Left lung (tissue), 10 donors: Measurements from ENCODE around the gene SH3GLB2. TPM values are rescaled to one million over a fixed set of nuclear protein-coding genes. Genes with fewer than 3 reads are reported as not detected.

Experiments
- ATAC-seq: fragments of 200-7000 bp; cut with Tn5 transposase; one replicate; pipeline ENCODE4 v1.9.1; 2020; ENCODE audit warnings: moderate library complexity
- DNase-seq, 4 donors: peaks; one replicate each; pipeline ENCODE4 v3.0.0-alpha.2; 2013 to 2020
- H3K27ac ChIP-seq, 2 donors: fragments of 200-600 bp; sonication (generic) in 1 of 2; one replicate each; pipeline versions ENCODE4 v1.5.0 to v1.8.0; 2020 to 2021
- H3K27me3 ChIP-seq, 2 donors: fragments of 200-600 bp; sonication (generic) in 1 of 2; one replicate each; pipeline versions ENCODE4 v1.5.0 to v1.8.0; 2020 to 2021
- H3K36me3 ChIP-seq, 2 donors: fragments of 200-600 bp; sonication (generic) in 1 of 2; one replicate each; pipeline versions ENCODE4 v1.5.0 to v1.8.0; 2020 to 2021
- H3K4me1 ChIP-seq, 2 donors: fragments of 200-600 bp; one replicate each; pipeline ENCODE4 v1.8.0; 2021
- H3K4me3 ChIP-seq, 2 donors: fragments of 200-600 bp; sonication (generic) in 1 of 2; one replicate each; pipeline versions ENCODE4 v1.5.0 to v1.8.0; 2020 to 2021; ENCODE audit warnings: mild to moderate bottlenecking in 1 of 2
- H3K9me3 ChIP-seq, 2 donors: fragments of 200-600 bp; sonication (generic) in 1 of 2; one replicate each; pipeline versions ENCODE4 v1.5.0 to v1.8.0; 2020 to 2021
- intact Hi-C, 2 donors: fragments of 100-400 bp; cut with DNase I; formaldehyde crosslinking; loops; one replicate each; pipeline versions ENCODE4 v1.11.2 to v1.14.2; 2022
- polyA plus RNA-seq, 6 donors: library from polyadenylated mRNA; unstranded; fragments of 120-200 nt; gene quantifications; one replicate each; pipeline ENCODE4 v1.2.1, GENCODE V29; 2013; ENCODE audit not compliant: insufficient read length in 6 of 6
- total RNA-seq, 2 donors: library from RNA; stranded (reverse); fragmentation: NEBNext Ultra II Directional; extraction: Animal tissue kit (Norgen Biotek cat#: 25700); gene quantifications; one replicate each; pipeline ENCODE4 v1.2.1, GENCODE V29; 2021
- TF ChIP-seq, protein P1 (sequence below), 2 donors: fragments of 200-600 bp; sonication (generic) in 1 of 2; IDR thresholded peaks; one replicate each; pipeline versions ENCODE4 v1.5.0 to v1.8.0; 2021; ENCODE audit warnings: antibody characterized with exemption in 2 of 2
- donor health status: DM: no; HTN: yes; CAD: no.
- donor health status: DM: no; HTN: no; CAD: no.

Gene SH3GLB2
- total and polyA plus RNA-seq, 8 donors = 58.9 to 79.0 (median 65.0) TPM

DNA sequence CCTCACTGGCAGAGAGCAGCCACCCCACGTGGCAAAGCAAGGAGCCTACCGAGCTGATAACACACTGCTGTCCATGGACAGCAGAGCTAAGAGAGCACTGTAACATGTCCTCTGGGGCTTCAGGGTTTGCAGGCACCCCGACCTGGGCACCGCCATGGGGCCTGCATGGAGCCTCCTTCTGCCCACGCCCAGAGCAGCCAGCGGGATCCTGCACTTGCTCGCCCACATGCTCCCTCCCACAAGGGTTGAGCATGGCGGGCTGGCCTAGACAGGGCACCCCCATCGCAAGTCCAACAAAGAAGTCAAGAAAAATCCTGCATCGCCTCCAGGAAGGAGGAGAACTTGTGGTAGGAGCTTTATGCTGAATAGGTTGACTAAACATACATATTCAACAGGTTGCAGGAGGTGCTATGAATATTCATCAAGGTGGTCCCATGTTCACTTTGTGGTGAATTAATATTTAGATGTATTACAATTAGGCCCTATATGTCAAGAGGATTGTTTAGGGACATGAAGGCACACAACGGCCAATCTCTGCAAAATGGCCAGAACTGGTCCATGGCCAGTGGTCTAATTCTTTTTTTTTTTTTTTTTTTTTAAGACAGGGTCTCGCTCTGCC, 4.5 kb upstream of the SH3GLB2 start:
- DNase-seq (no peak), ATAC-seq (no peak)
- intact Hi-C loops = no loop called here
- H3K9me3 ChIP-seq = no peaks in the 10 kb centered on the region
- no peaks in the 10 kb centered on the region for H3K27me3 ChIP-seq
- TF ChIP-seq, protein P1, sequence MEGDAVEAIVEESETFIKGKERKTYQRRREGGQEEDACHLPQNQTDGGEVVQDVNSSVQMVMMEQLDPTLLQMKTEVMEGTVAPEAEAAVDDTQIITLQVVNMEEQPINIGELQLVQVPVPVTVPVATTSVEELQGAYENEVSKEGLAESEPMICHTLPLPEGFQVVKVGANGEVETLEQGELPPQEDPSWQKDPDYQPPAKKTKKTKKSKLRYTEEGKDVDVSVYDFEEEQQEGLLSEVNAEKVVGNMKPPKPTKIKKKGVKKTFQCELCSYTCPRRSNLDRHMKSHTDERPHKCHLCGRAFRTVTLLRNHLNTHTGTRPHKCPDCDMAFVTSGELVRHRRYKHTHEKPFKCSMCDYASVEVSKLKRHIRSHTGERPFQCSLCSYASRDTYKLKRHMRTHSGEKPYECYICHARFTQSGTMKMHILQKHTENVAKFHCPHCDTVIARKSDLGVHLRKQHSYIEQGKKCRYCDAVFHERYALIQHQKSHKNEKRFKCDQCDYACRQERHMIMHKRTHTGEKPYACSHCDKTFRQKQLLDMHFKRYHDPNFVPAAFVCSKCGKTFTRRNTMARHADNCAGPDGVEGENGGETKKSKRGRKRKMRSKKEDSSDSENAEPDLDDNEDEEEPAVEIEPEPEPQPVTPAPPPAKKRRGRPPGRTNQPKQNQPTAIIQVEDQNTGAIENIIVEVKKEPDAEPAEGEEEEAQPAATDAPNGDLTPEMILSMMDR (IDR thresholded peaks at IDR 0.05) = no peak
- peaks cover 6 to 27% of the 10 kb centered on the region in 2 donors for H3K4me1 ChIP-seq
- no peak overlapping the region for H3K4me3 ChIP-seq
- H3K27ac ChIP-seq = no peak overlapping the region
- no peaks in the 10 kb centered on the region for H3K36me3 ChIP-seq

DNA sequence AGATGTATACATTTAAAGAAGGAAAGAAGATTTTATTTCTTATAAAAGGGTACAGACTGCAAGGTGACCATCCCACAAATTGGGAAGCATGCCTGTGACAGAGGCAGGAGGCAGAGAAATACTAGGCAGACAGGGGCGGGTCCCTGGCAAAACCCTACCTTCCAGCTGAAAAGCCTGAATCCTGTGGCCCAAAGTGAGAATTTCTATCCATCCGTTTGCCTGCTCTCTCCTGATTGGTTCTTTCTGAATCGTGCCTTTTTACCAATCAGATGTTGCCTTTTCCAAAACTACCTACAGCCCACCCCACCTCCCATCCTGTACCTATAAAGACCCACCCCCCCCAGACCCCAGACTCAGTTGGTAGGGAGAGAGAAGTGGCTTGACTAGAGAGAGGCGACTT, 3.4 kb upstream of the SH3GLB2 start:
- intact Hi-C loops = no loop called here
- Histone ChIP-seq H3K9me3 (no peaks in the 10 kb centered on the region), H3K27ac (no peak overlapping the region), H3K4me1 (peaks cover 10 to 31% of the 10 kb centered on the region in 2 donors), H3K27me3 (no peaks in the 10 kb centered on the region), H3K4me3 (no peak overlapping the region), H3K36me3 (no peaks in the 10 kb centered on the region)
- TF ChIP-seq, protein P1 (IDR thresholded peaks at IDR 0.05) = no peak
- DNase-seq = no peak
- ATAC-seq = no peak

DNA sequence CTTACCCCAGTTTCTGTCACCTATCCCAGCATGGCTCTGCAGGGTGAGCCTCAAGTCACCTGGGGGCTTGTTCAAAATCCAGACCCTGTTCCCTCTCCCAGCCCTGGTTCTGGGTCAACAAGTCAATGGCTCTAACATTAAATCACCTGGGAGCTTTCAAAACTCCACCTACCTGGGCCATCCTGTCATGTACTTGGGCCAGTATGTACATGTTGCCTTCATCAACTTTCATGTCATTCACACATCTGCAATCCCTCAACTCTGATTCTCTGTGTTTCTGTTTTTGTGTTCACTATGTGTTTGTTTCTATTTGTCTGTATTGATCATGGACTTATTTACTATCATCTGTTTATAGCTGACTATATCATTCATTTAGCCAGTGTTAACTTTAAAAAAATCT, 2.1 kb upstream of the SH3GLB2 start:
- Histone ChIP-seq H3K4me1 (peaks cover 14 to 34% of the 10 kb centered on the region in 2 donors), H3K36me3 (no peaks in the 10 kb centered on the region), H3K9me3 (no peaks in the 10 kb centered on the region), H3K27me3 (no peaks in the 10 kb centered on the region), H3K4me3 (no peak overlapping the region), H3K27ac (no peak overlapping the region)
- no peak for ATAC-seq
- TF ChIP-seq, protein P1 (IDR thresholded peaks at IDR 0.05) = no peak
- DNase-seq = no peak
- intact Hi-C loops = no loop called here

DNA sequence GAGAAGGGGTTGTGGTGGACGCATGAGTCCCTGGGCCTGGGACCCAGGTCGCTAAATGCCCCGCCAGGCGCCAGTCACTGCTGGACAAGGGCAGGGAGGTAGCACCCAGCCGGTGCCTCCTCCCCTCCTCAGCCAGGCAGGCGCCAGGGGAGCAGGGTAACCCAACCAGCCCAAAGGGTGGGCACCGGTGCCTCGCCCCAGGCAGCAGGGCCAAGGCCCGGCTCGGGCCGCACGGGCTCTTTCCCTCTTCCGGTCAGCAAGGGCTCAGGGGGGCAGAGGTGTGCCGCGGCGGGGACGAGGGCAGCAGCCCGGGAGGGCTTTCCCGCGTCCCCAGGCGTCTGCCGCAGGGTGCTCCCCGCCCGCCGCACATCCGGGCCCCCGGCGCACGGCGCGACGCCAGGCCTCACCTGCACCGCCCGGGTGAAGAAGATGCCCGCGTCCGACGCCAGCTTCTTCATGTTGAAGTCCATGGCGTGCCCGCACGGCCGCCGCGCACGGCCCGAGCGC, 393 bp downstream of the SH3GLB2 start:
- ATAC-seq (peak; percentile 15), DNase-seq (peak in 2 of 4 donors; percentile 49 to 53)
- H3K27me3 ChIP-seq = no peaks in the 10 kb centered on the region
- TF ChIP-seq, protein P1 (IDR thresholded peaks at IDR 0.05) = no peak
- intact Hi-C loops = no loop called here
- H3K27ac ChIP-seq = peak overlapping the region in 1 of 2 donors; percentile 63
- H3K9me3 ChIP-seq = no peaks in the 10 kb centered on the region
- no peaks in the 10 kb centered on the region for H3K36me3 ChIP-seq
- H3K4me3 ChIP-seq = peak overlapping the region; percentile 69 to 87
- H3K4me1 ChIP-seq = peaks cover 14 to 34% of the 10 kb centered on the region in 2 donors

DNA sequence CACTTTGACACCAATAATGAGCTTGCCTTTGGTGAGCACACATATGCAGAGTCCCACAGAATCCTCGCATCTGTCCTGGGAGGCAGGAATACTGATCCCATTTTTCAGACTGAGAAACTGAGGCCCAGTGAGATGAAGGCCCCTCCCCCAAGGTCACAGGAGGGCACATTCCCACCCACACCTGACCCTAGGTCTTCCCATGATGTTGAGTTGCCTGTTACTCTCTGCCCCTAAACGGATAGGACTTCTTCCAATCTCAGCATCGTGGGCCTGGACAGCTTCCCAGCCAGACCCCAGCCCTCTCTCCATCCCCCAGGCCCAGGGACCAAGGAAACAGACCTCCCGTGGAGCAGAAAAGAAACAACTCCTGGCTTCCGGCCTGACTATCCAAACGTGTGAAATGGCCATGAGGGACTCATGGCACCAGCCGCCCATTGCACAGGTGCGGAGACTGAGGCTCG, 877 bp downstream of the SH3GLB2 start:
- H3K9me3 ChIP-seq = no peaks in the 10 kb centered on the region
- no peaks in the 10 kb centered on the region for H3K36me3 ChIP-seq
- TF ChIP-seq, protein P1 (IDR thresholded peaks at IDR 0.05) = no peak
- H3K27ac ChIP-seq = peak overlapping the region in 1 of 2 donors; percentile 63
- peak overlapping the region; percentile 69 to 87 for H3K4me3 ChIP-seq
- H3K4me1 ChIP-seq = peaks cover 14 to 34% of the 10 kb centered on the region in 2 donors
- no peaks in the 10 kb centered on the region for H3K27me3 ChIP-seq
- ATAC-seq (no peak), DNase-seq (no peak)
- intact Hi-C loops = no loop called here
